Stimulated activated naive CD8-positive, alpha-beta T cell treated with anti-CD3 and anti-CD28 coated beads, Interleukin-15, amount 100 ng/mL, for 72 hours (primary cell): ENCODE results near the gene GDNF.
"Not testable (repeated sequence)": the region's sequence is repeated elsewhere in the genome, so short reads cannot be mapped to it uniquely, and the experiment has no call there.

Experiments
- ATAC-seq: fragments of 150-1000 bp; cut with Tn5 transposase; 2 replicates; pipeline ENCODE4 v1.10.0; 2021; ENCODE audit warnings: mild to moderate bottlenecking, moderate library complexity
- DNase-seq, 2 donors: peaks; one replicate each; pipeline ENCODE4 v3.0.0; 2021 to 2022
- H3K27ac Mint-ChIP-seq, 2 donors: one replicate each; pipeline ENCODE4 v1.8.0; 2022; ENCODE audit warnings: mild to moderate bottlenecking in 2 of 2, mixed read lengths in 2 of 2, moderate library complexity in 2 of 2
- H3K27me3 Mint-ChIP-seq: one replicate; pipeline ENCODE4 v1.8.0; 2022; ENCODE audit warnings: mixed read lengths
- H3K4me1 Mint-ChIP-seq: one replicate; pipeline ENCODE4 v1.8.0; 2022; ENCODE audit warnings: mild to moderate bottlenecking, mixed read lengths
- H3K4me3 Mint-ChIP-seq, 2 donors: one replicate each; pipeline ENCODE4 v1.8.0; 2022; ENCODE audit warnings: mild to moderate bottlenecking in 2 of 2, mixed read lengths in 2 of 2, moderate library complexity in 1 of 2
- H3K9me3 Mint-ChIP-seq, 2 donors: one replicate each; pipeline ENCODE4 v1.8.0; 2022; ENCODE audit warnings: mixed read lengths in 2 of 2

The GDNF gene

GRCh38 chr5:37787742-37788141 is 52.1 kb downstream of the GDNF start:
- H3K27ac Mint-ChIP-seq: no peak overlapping the region

DNA sequence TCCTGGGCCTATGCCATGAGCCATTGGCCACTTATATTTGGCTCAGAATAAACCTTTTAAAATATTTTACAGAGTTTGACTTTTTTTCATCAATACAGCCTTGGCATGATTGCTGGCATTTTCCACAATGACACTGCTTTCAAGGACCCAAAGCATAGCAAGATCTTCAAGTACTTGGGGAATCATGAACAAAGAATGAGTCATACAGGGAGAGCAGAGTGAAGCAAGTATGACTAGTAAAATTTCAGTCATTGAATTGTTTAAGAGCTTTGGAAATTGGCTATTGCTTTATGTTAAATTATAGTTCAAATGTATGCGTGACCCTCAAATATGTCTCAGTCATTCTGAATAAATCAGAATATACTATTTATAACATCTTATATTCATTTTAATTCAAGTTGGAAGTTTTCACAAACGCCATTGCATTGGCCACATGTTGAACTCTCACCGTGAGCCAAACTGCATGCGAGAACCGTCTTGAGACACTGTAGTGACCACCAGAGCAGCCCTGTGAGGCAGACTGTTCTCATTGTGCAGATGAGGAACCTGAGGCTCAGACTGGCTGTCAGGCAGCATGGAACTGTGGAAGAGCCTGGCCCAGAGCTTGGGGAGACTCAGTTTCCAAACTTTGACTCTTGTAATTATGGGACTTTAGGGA is 52.9 kb downstream of the GDNF start:
- peaks cover 40% of the 10 kb centered on the region for H3K27me3 Mint-ChIP-seq
- no peak for ATAC-seq

More at GRCh38 chr5:37787742-37788141, 52.1 kb downstream of the GDNF start:
- no peak for DNase-seq
- no peak overlapping the region for H3K4me3 Mint-ChIP-seq
- no peak for ATAC-seq
- H3K4me1 Mint-ChIP-seq: no peaks in the 10 kb centered on the region
- H3K27me3 Mint-ChIP-seq: peaks cover 43% of the 10 kb centered on the region
- peaks cover 14 to 23% of the 10 kb centered on the region in 2 donors for H3K9me3 Mint-ChIP-seq

DNA sequence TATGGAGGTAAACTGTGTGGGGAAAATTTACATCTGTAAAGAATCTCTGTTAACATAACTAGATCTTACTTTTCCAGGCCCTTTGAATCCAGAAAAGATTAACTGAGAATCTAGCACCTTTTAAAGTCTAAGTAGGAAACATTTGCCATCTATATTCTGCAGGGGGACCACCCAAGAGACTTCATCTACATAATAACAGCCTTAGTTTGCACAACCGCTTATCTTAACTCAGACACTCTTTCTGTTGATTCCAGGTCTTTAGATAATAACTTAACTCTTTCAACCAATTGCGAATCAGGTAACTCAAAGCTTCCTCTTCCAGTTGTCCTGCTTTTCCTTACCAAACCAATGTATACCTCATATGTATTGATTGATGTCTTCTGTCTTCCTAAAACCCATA is 53.4 kb downstream of the GDNF start:
- no peak overlapping the region for H3K27ac Mint-ChIP-seq
- ATAC-seq (no peak), DNase-seq (no peak)
- peaks cover 34% of the 10 kb centered on the region for H3K27me3 Mint-ChIP-seq
- peaks cover 9 to 14% of the 10 kb centered on the region in 2 donors for H3K9me3 Mint-ChIP-seq
- H3K4me1 Mint-ChIP-seq: no peaks in the 10 kb centered on the region
- H3K4me3 Mint-ChIP-seq: no peak overlapping the region

More for the DNA sequence above, 52.9 kb downstream of the GDNF start:
- Mint-ChIP-seq H3K9me3 (peaks cover 12 to 20% of the 10 kb centered on the region in 2 donors), H3K27ac (no peak overlapping the region), H3K4me1 (no peaks in the 10 kb centered on the region), H3K4me3 (no peak overlapping the region)
- DNase-seq: no peak

GRCh38 chr5:37781409-37781808 is 58.4 kb downstream of the GDNF start:
- H3K4me3 Mint-ChIP-seq, DNase-seq, H3K27ac Mint-ChIP-seq, H3K4me1 Mint-ChIP-seq, ATAC-seq: not testable (repeated sequence)
- Mint-ChIP-seq H3K9me3 (peaks cover 8 to 18% of the 10 kb centered on the region in 2 donors), H3K27me3 (peaks cover 12% of the 10 kb centered on the region)

DNA sequence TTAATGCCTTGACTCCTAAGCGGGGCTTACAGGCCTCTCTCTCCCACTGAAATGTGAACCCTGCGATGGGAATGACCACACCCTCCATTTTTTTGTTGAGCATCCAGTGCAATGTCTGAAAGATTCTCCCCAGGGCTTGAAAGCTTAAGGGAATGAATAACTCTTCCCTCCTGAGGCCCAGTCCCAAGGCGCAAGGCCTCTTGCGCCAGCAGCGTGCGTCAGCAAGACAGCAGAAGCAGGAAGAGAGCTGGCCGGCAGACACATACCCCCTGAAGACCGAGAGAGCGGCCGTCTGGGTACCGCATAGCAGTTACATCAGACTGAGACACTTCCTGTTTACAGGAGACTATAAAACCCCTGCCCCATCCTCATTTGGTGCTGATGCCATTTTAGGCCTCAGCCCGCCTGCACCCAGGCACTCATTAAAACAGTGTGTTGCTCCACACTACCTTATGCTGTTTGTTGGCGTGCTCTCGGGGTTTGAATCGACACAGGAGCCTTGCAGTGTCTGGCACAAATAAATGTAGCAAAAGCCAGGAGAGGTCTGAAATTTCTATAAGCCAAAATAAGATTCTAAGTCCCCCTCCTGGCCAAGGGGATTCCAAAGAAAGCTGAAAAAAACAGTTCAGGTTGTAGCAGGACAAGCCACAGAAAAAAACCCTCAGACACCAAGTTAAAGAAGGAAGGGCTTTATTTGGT is 62.3 kb downstream of the GDNF start:
- DNase-seq (no peak), ATAC-seq (no peak)
- Mint-ChIP-seq H3K4me3 (no peak overlapping the region), H3K27me3 (no peaks in the 10 kb centered on the region), H3K9me3 (peaks cover 9 to 28% of the 10 kb centered on the region in 2 donors), H3K4me1 (no peaks in the 10 kb centered on the region), H3K27ac (no peak overlapping the region)

GRCh38 chr5:37776826-37777225 is 63.0 kb downstream of the GDNF start:
- no peak overlapping the region for H3K4me3 Mint-ChIP-seq
- ATAC-seq: no peak
- peaks cover 9 to 28% of the 10 kb centered on the region in 2 donors for H3K9me3 Mint-ChIP-seq

GRCh38 chr5:37774912-37775483 is 64.8 kb downstream of the GDNF start:
- Mint-ChIP-seq H3K4me1 (no peaks in the 10 kb centered on the region), H3K9me3 (peaks cover 9 to 28% of the 10 kb centered on the region in 2 donors), H3K4me3 (no peak overlapping the region), H3K27me3 (no peaks in the 10 kb centered on the region), H3K27ac (no peak overlapping the region)
- no peak for ATAC-seq
- DNase-seq: peak; percentile 15 to 26

More at GRCh38 chr5:37776826-37777225, 63.0 kb downstream of the GDNF start:
- Mint-ChIP-seq H3K27ac (no peak overlapping the region), H3K27me3 (no peaks in the 10 kb centered on the region), H3K4me1 (no peaks in the 10 kb centered on the region)
- DNase-seq: no peak

GRCh38 chr5:37773809-37774208 is 66.0 kb downstream of the GDNF start:
- Mint-ChIP-seq H3K27ac (no peak overlapping the region), H3K4me1 (no peaks in the 10 kb centered on the region), H3K27me3 (no peaks in the 10 kb centered on the region), H3K9me3 (peaks cover 9 to 28% of the 10 kb centered on the region in 2 donors), H3K4me3 (no peak overlapping the region)
- ATAC-seq: no peak
- DNase-seq: no peak

GRCh38 chr5:37772255-37772654 is 67.6 kb downstream of the GDNF start:
- H3K4me1 Mint-ChIP-seq: no peaks in the 10 kb centered on the region
- no peak overlapping the region for H3K27ac Mint-ChIP-seq
- H3K9me3 Mint-ChIP-seq: peaks cover 9 to 28% of the 10 kb centered on the region in 2 donors
- ATAC-seq (no peak), DNase-seq (no peak)
- H3K4me3 Mint-ChIP-seq: no peak overlapping the region
- no peaks in the 10 kb centered on the region for H3K27me3 Mint-ChIP-seq

- no peak overlapping the region for H3K27ac Mint-ChIP-seq
- peaks cover 9 to 25% of the 10 kb centered on the region in 2 donors for H3K9me3 Mint-ChIP-seq
- no peaks in the 10 kb centered on the region for H3K27me3 Mint-ChIP-seq
- H3K4me1 Mint-ChIP-seq: no peaks in the 10 kb centered on the region
- no peak overlapping the region for H3K4me3 Mint-ChIP-seq
- ATAC-seq (no peak), DNase-seq (no peak)
Observed at GRCh38 chr5:37771731-37772130, 68.1 kb downstream of the GDNF start.

- ATAC-seq: no peak
Observed at GRCh38 chr5:37771203-37771611, 68.6 kb downstream of the GDNF start.

GRCh38 chr5:37770786-37771185 is 69.1 kb downstream of the GDNF start:
- no peak for ATAC-seq
- peaks cover 7 to 20% of the 10 kb centered on the region in 2 donors for H3K9me3 Mint-ChIP-seq
- no peaks in the 10 kb centered on the region for H3K4me1 Mint-ChIP-seq

More at GRCh38 chr5:37771203-37771611, 68.6 kb downstream of the GDNF start:
- H3K27me3 Mint-ChIP-seq: no peaks in the 10 kb centered on the region
- H3K27ac Mint-ChIP-seq: no peak overlapping the region
- DNase-seq: no peak
- no peak overlapping the region for H3K4me3 Mint-ChIP-seq
- no peaks in the 10 kb centered on the region for H3K4me1 Mint-ChIP-seq
- H3K9me3 Mint-ChIP-seq: peaks cover 9 to 22% of the 10 kb centered on the region in 2 donors

DNA sequence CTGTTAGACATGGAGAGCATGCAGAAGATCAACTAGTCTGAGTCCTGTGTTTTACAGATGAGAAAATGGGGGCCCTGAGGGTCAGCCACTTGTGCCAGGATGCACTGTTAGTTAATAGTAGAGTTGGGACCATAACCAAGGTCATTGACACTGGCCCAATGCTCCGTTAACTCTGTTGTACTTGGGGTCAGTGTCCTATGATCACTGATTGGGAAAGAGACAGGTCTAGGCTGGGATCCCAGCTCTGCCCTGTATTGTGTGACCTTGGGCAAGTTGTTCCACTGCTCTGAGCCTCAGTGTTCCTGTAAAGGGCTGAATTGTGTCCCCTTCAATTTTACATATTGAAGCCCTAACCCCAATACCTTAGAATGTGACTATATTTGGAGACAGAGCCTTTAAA is 70.0 kb downstream of the GDNF start:
- Mint-ChIP-seq H3K27ac (no peak overlapping the region), H3K4me1 (no peaks in the 10 kb centered on the region), H3K4me3 (no peak overlapping the region), H3K27me3 (no peaks in the 10 kb centered on the region), H3K9me3 (peaks cover under 1 to 10% of the 10 kb centered on the region in 2 donors)
- ATAC-seq: no peak
- no peak for DNase-seq

More at GRCh38 chr5:37770786-37771185, 69.1 kb downstream of the GDNF start:
- Mint-ChIP-seq H3K4me3 (no peak overlapping the region), H3K27ac (no peak overlapping the region), H3K27me3 (no peaks in the 10 kb centered on the region)
- no peak for DNase-seq

- no peak overlapping the region for H3K4me3 Mint-ChIP-seq
- H3K4me1 Mint-ChIP-seq: no peaks in the 10 kb centered on the region
- H3K9me3 Mint-ChIP-seq: peaks cover 0 to 9% of the 10 kb centered on the region in 2 donors
- no peak overlapping the region for H3K27ac Mint-ChIP-seq
- H3K27me3 Mint-ChIP-seq: no peaks in the 10 kb centered on the region
- no peak for ATAC-seq
- DNase-seq: no peak
Observed at GRCh38 chr5:37769108-37769507, 70.7 kb downstream of the GDNF start.

GRCh38 chr5:37768371-37768770 is 71.5 kb downstream of the GDNF start:
- DNase-seq (no peak), ATAC-seq (no peak)
- Mint-ChIP-seq H3K27ac (no peak overlapping the region), H3K9me3 (peaks cover 0 to 4% of the 10 kb centered on the region in 2 donors), H3K27me3 (no peaks in the 10 kb centered on the region), H3K4me1 (no peaks in the 10 kb centered on the region), H3K4me3 (no peak overlapping the region)

GRCh38 chr5:37767961-37768360 is 71.9 kb downstream of the GDNF start:
- Mint-ChIP-seq H3K9me3 (no peaks in the 10 kb centered on the region), H3K4me3 (no peak overlapping the region), H3K4me1 (no peaks in the 10 kb centered on the region), H3K27me3 (no peaks in the 10 kb centered on the region), H3K27ac (no peak overlapping the region)
- ATAC-seq (no peak), DNase-seq (no peak)
